HepG2 (cell line): ENCODE data around the gene DOLK. TPM values are rescaled to one million over a fixed set of nuclear protein-coding genes. Genes with fewer than 3 reads are reported as not detected.

Experiments used
- ATAC-seq: fragments of 200-7000 bp; cut with Tn5 transposase; 3 replicates; pipeline ENCODE4 v1.9.1; 2020; ENCODE audit warnings: mild to moderate bottlenecking, moderate library complexity
- BruUV-seq: library from RNA; stranded (reverse); fragments of 400-500 nt; replicated peaks from 2 replicates; lab custom pipeline; 2021; lab: Mats Ljungman, UMichigan
- CTCF ChIA-PET: fragments of 300-600 bp; formaldehyde crosslinking; extraction: SDS; loops from one replicate; lab custom pipeline; 2021; ENCODE audit warnings: low total read pairs, inconsistent platforms, low intra/inter-chr PET ratio; lab: Yijun Ruan, JAX
- POLR2A ChIA-PET: fragments of 350-600 bp; sonication (Branson Sonifier 250); formaldehyde crosslinking; loops from one replicate; lab custom pipeline; 2020; ENCODE audit warnings: antibody characterized with exemption, inconsistent platforms; lab: Yijun Ruan, JAX
- DNase-seq: peaks from one replicate; pipeline ENCODE4 v3.0.0-alpha.2; 2015; ENCODE audit warnings: low spot score
- FAIRE-seq: peaks from 3 replicates; lab custom pipeline; 2011; peaks lifted over from hg19 to GRCh38; lab: Jason Lieb, UNC
- H2AFZ ChIP-seq: one replicate; pipeline ENCODE4 v1.6.1; 2011; ENCODE audit warnings: low read length, inconsistent platforms
- H3K27ac ChIP-seq: fragments of 300-600 bp; 3 replicates; pipeline ENCODE4 v1.8.0; 2011; ENCODE audit warnings: mixed run types, mild to moderate bottlenecking, mixed read lengths, low read length, inconsistent platforms; ENCODE audit not compliant: insufficient read depth; ENCODE audit errors: extremely low read length
- H3K27me3 ChIP-seq, 2 experiments: fragments of 200-600 bp in 1 of 2; 2 replicates in 1 of 2; 3 replicates in 1 of 2; pipeline versions ENCODE4 v1.6.0 to v1.8.0; 2011; ENCODE audit warnings: low read length in 2 of 2, mild to moderate bottlenecking in 2 of 2, moderate library complexity in 2 of 2, inconsistent platforms in 1 of 2; ENCODE audit not compliant: insufficient read depth in 2 of 2, control insufficient read depth in 1 of 2
- H3K36me3 ChIP-seq, 2 experiments: fragments of 200-600 bp in 1 of 2; replicated peaks in 1 of 2; 2 replicates in 1 of 2; 3 replicates in 1 of 2; pipeline versions ENCODE4 v1.5.1 to v1.8.0; 2011; ENCODE audit warnings: low read length in 2 of 2, inconsistent platforms in 1 of 2; ENCODE audit not compliant: insufficient read depth in 2 of 2, control insufficient read depth in 1 of 2
- H3K4me1 ChIP-seq: 2 replicates; pipeline ENCODE4 v1.5.1; 2012; ENCODE audit warnings: low read length, inconsistent platforms; ENCODE audit not compliant: insufficient read depth
- H3K4me2 ChIP-seq: 2 replicates; pipeline ENCODE4 v1.6.0; 2011; ENCODE audit warnings: low read depth, low read length, inconsistent platforms
- H3K4me3 ChIP-seq, 3 experiments: fragments of 200-600 bp in 1 of 3; sonication (generic), shearing (Covaris generic) in 1 of 3; replicated peaks in 1 of 3; 2 replicates each; pipeline ENCODE4 v1.5.1; 2011 to 2016; ENCODE audit warnings: low read length in 3 of 3, inconsistent platforms in 2 of 3, low read depth in 2 of 3, mild to moderate bottlenecking in 2 of 3, control low read depth in 1 of 3, mixed read lengths in 1 of 3; ENCODE audit not compliant: insufficient read depth in 1 of 3
- H3K79me2 ChIP-seq: one replicate; pipeline ENCODE4 v1.6.1; 2011; ENCODE audit warnings: low read length, inconsistent platforms; ENCODE audit not compliant: insufficient read depth
- H3K9ac ChIP-seq: 2 replicates; pipeline ENCODE4 v1.6.0; 2011; ENCODE audit warnings: mild to moderate bottlenecking, low read depth, low read length, inconsistent platforms; ENCODE audit not compliant: insufficient read depth
- H3K9me3 ChIP-seq: 2 replicates; pipeline ENCODE4 v1.5.1; 2012; ENCODE audit warnings: mild to moderate bottlenecking, low read length
- H4K20me1 ChIP-seq: 2 replicates; pipeline ENCODE4 v1.6.0; 2011; ENCODE audit warnings: inconsistent platforms, mild to moderate bottlenecking, low read length, moderate library complexity; ENCODE audit not compliant: insufficient read depth
- FOXA1 ChIP-seq, 2 experiments: fragments of 450-650 bp in 1 of 2; sonication (generic) in 1 of 2; formaldehyde crosslinking in 1 of 2; IDR thresholded peaks; 2 replicates each; pipeline versions ENCODE4 v1.4.0 to v1.6.1; 2016 to 2020; ENCODE audit warnings: missing genetic modification reagents in 1 of 2
- GZF1 ChIP-seq: sonication (generic); formaldehyde crosslinking; IDR thresholded peaks from 2 replicates; pipeline ENCODE4 v1.5.1; 2020; ENCODE audit warnings: mild to moderate bottlenecking, missing genetic modification reagents
- HMG20A ChIP-seq: IDR thresholded peaks from 2 replicates; pipeline ENCODE4 v1.6.1; 2016; ENCODE audit warnings: borderline replicate concordance
- MTF2 ChIP-seq: sonication (generic); formaldehyde crosslinking; IDR thresholded peaks from 2 replicates; pipeline ENCODE4 v1.5.0; 2020; ENCODE audit warnings: missing genetic modification reagents, borderline replicate concordance
- MYC ChIP-seq: sonication (generic); formaldehyde crosslinking; IDR thresholded peaks from 2 replicates; pipeline ENCODE4 v1.9.0; 2021; ENCODE audit warnings: missing genetic modification reagents, borderline replicate concordance
- RCOR2 ChIP-seq: IDR thresholded peaks from 2 replicates; pipeline ENCODE4 v1.6.1; 2016; ENCODE audit warnings: missing biosample characterization, missing genetic modification reagents
- SMC3 ChIP-seq: IDR thresholded peaks from 2 replicates; pipeline ENCODE4 v1.6.1; 2011; ENCODE audit warnings: low read length, improper control_type of control experiment
- THAP7 ChIP-seq: sonication (generic); formaldehyde crosslinking; IDR thresholded peaks from 2 replicates; pipeline ENCODE4 v1.8.1; 2023; ENCODE audit warnings: mild to moderate bottlenecking, missing genetic modification reagents
- U2AF1 ChIP-seq: fragments of 200-400 bp; formaldehyde crosslinking; optimal IDR thresholded peaks from 2 replicates; pipeline ENCODE3; 2017; ENCODE audit warnings: mild to moderate bottlenecking, low read depth, low read length
- ZMAT5 ChIP-seq: sonication (generic); formaldehyde crosslinking; IDR thresholded peaks from 2 replicates; pipeline ENCODE4 v1.5.0; 2020; ENCODE audit warnings: mild to moderate bottlenecking, low read depth, missing genetic modification reagents, borderline replicate concordance
- ZNF691 ChIP-seq: sonication (generic); formaldehyde crosslinking; IDR thresholded peaks from 2 replicates; pipeline ENCODE4 v1.4.0; 2020; ENCODE audit warnings: missing genetic modification reagents, low read depth, mild to moderate bottlenecking, borderline replicate concordance
- ZNF737 ChIP-seq: sonication (generic); formaldehyde crosslinking; IDR thresholded peaks from 2 replicates; pipeline ENCODE4 v1.5.0; 2020; ENCODE audit warnings: missing genetic modification reagents, mild to moderate bottlenecking, borderline replicate concordance
- ZNF800 ChIP-seq: sonication (generic); formaldehyde crosslinking; IDR thresholded peaks from 2 replicates; pipeline ENCODE4 v1.4.0; 2020; ENCODE audit warnings: missing genetic modification reagents
- WGBS: methylation state at CpG from one replicate; pipeline ENCODE4 v1.1.6; 2017; ENCODE audit warnings: low lambda C conversion rate; 5-methylcytosine and 5-hydroxymethylcytosine counted together
- in situ Hi-C: cut with HindIII; loops from 2 replicates; pipeline ENCODE4 v1.10.0; 2017; ENCODE audit warnings: low pct_unique_long_range_greater_than_20kb; ENCODE audit not compliant: extremely low pct_ligation_motif_present
- intact Hi-C: fragments of 100-400 bp; cut with micrococcal nuclease; formaldehyde crosslinking; loops from one replicate; pipeline ENCODE4 v1.10.0; 2022; ENCODE audit not compliant: unreplicated experiment
- polyA plus RNA-seq, 8 experiments: library from polyadenylated mRNA; depleted of rRNA in 3 of 8; stranded (reverse) in 7 of 8; unstranded in 1 of 8; fragments of >200 nt; fragmentation: Illumina TruSeq in 4 of 8; extraction: Trizol in 4 of 8; gene quantifications; 2 replicates each; pipeline versions ENCODE4 v1.2.1 to v1.2.3, GENCODE V29; 2011 to 2016; ENCODE audit warnings: low read depth in 4 of 8, missing spikeins in 1 of 8, mixed read lengths in 1 of 8; ENCODE audit not compliant: insufficient read depth in 1 of 8
- total RNA-seq, 5 experiments: library from RNA; depleted of rRNA; stranded (reverse); fragments of >200 nt; fragmentation: Illumina TruSeq; extraction: Trizol; gene quantifications; 2 replicates each; pipeline ENCODE4 v1.2.3, GENCODE V29; 2016; ENCODE audit warnings: low read depth in 1 of 5

The DOLK gene
- total and polyA plus RNA-seq, 2 of the 13 experiments (the other 11 are each of a cell fraction or from before 2014, with no cell fraction given), result 15.4 to 18.7 TPM

GRCh38 chr9:128983536-128983935 lies 36.1 kb upstream of the DOLK start:
- no TSS peak for BruUV-seq
- no peak overlapping the region for H2AFZ ChIP-seq
- FAIRE-seq (no peak), DNase-seq (no peak), ATAC-seq (no peak)
- CTCF ChIA-PET, result no interaction called here
- WGBS, result 96% methylated on average over 8 of the region's 8 CpGs
- no peak overlapping the region for H3K4me2 ChIP-seq
- no peak for TF ChIP-seq HMG20A (CRISPR knock-in tag)
- TF ChIP-seq ZMAT5, result no peak
- TF ChIP-seq RCOR2 (CRISPR knock-in tag), result no peak
- TF ChIP-seq GZF1 (CRISPR knock-in tag), result no peak
- TF ChIP-seq MYC (CRISPR knock-in tag), result no peak
- no peak for TF ChIP-seq ZNF691 (CRISPR knock-in tag)
- no peak for TF ChIP-seq SMC3
- no peak for TF ChIP-seq THAP7
- TF ChIP-seq U2AF1, result no peak
- no peak for TF ChIP-seq MTF2 (CRISPR knock-in tag)
- TF ChIP-seq ZNF800 (CRISPR knock-in tag), result no peak
- no peak for TF ChIP-seq FOXA1 (IDR thresholded peaks at IDR 0.05)
- TF ChIP-seq FOXA1 (CRISPR knock-in tag; IDR thresholded peaks at IDR 0.05), result no peak
- no peak for TF ChIP-seq ZNF737
- H3K27me3 ChIP-seq, result no peaks in the 10 kb centered on the region
- H4K20me1 ChIP-seq, result no peaks in the 10 kb centered on the region
- POLR2A ChIA-PET, result no interaction called here
- no peak overlapping the region for H3K4me3 ChIP-seq
- no peaks in the 10 kb centered on the region for H3K79me2 ChIP-seq
- no peaks in the 10 kb centered on the region for H3K9me3 ChIP-seq
- H3K27ac ChIP-seq, result no peak overlapping the region
- intact Hi-C loops, result no loop called here
- H3K36me3 ChIP-seq, result peaks cover 28 to 81% of the 10 kb centered on the region in 2 experiments
- H3K9ac ChIP-seq, result no peak overlapping the region
- no peaks in the 10 kb centered on the region for H3K4me1 ChIP-seq
- in situ Hi-C loops, result no loop called here
